Nephron (organoid): ENCODE measurements around the gene MGAT5.
A peak's percentile ranks its signal among the peaks of the same experiment; 100 is the strongest.

Source experiments
- H3K27ac Mint-ChIP-seq, 3 experiments: 2 replicates each; pipeline ENCODE4 v1.8.0; 2020; ENCODE audit warnings: mixed read lengths in 3 of 3, mild to moderate bottlenecking in 2 of 3, moderate library complexity in 1 of 3
- H3K27me3 Mint-ChIP-seq: 2 replicates; pipeline ENCODE4 v1.8.0; 2021; ENCODE audit warnings: low read depth, mild to moderate bottlenecking, moderate library complexity, mixed read lengths
- H3K36me3 Mint-ChIP-seq: 2 replicates; pipeline ENCODE4 v1.8.0; 2020; ENCODE audit warnings: low read depth, mixed read lengths
- H3K4me1 Mint-ChIP-seq: 2 replicates; pipeline ENCODE4 v1.8.0; 2020; ENCODE audit warnings: mixed read lengths
- H3K4me3 Mint-ChIP-seq, 3 experiments: 2 replicates each; pipeline ENCODE4 v1.8.0; 2020; ENCODE audit warnings: mild to moderate bottlenecking in 3 of 3, mixed read lengths in 3 of 3, moderate library complexity in 2 of 3
- H3K9me3 Mint-ChIP-seq: 2 replicates; pipeline ENCODE4 v1.8.0; 2020; ENCODE audit warnings: mixed read lengths
- CTCF ChIP-seq, 3 experiments: fragments of 200-600 bp; sonication (generic); IDR thresholded peaks; one replicate each; pipeline ENCODE4 v1.5.0; 2021; ENCODE audit warnings: antibody characterized with exemption in 3 of 3; ENCODE audit not compliant: unreplicated experiment in 3 of 3

MGAT5 gene

GRCh38 chr2:134314681-134315368 lies 61.0 kb downstream of the MGAT5 start:
- H3K27ac Mint-ChIP-seq: peak overlapping the region; percentile 31 to 40 (median 39)
- no peak for TF ChIP-seq CTCF (IDR thresholded peaks at IDR 0.05; ENCODE audit: unreplicated experiment in 3 of 3)
- H3K27me3 Mint-ChIP-seq: no peaks in the 10 kb centered on the region
- H3K4me3 Mint-ChIP-seq: no peak overlapping the region
- no peaks in the 10 kb centered on the region for H3K9me3 Mint-ChIP-seq
- H3K4me1 Mint-ChIP-seq: peaks cover 66% of the 10 kb centered on the region
- peaks cover 22% of the 10 kb centered on the region for H3K36me3 Mint-ChIP-seq

GRCh38 chr2:134315471-134315870 lies 61.6 kb downstream of the MGAT5 start:
- peaks cover 70% of the 10 kb centered on the region for H3K4me1 Mint-ChIP-seq
- H3K4me3 Mint-ChIP-seq: no peak overlapping the region
- no peaks in the 10 kb centered on the region for H3K27me3 Mint-ChIP-seq
- peaks cover 25% of the 10 kb centered on the region for H3K36me3 Mint-ChIP-seq
- TF ChIP-seq CTCF (IDR thresholded peaks at IDR 0.05; ENCODE audit: unreplicated experiment in 3 of 3): no peak
- no peaks in the 10 kb centered on the region for H3K9me3 Mint-ChIP-seq
- peak overlapping the region in 1 of 3 experiments; percentile 39 for H3K27ac Mint-ChIP-seq

GRCh38 chr2:134319596-134320254 lies 65.9 kb downstream of the MGAT5 start:
- H3K27ac Mint-ChIP-seq: no peak overlapping the region
- no peaks in the 10 kb centered on the region for H3K9me3 Mint-ChIP-seq
- no peak for TF ChIP-seq CTCF (IDR thresholded peaks at IDR 0.05; ENCODE audit: unreplicated experiment in 3 of 3)
- peaks cover 44% of the 10 kb centered on the region for H3K36me3 Mint-ChIP-seq
- H3K4me1 Mint-ChIP-seq: peaks cover 69% of the 10 kb centered on the region
- no peak overlapping the region for H3K4me3 Mint-ChIP-seq
- H3K27me3 Mint-ChIP-seq: peaks cover 4% of the 10 kb centered on the region

- H3K4me1 Mint-ChIP-seq: peaks cover 67% of the 10 kb centered on the region
- no peak overlapping the region for H3K27ac Mint-ChIP-seq
- TF ChIP-seq CTCF (IDR thresholded peaks at IDR 0.05; ENCODE audit: unreplicated experiment in 3 of 3): no peak
- H3K4me3 Mint-ChIP-seq: no peak overlapping the region
- H3K36me3 Mint-ChIP-seq: peaks cover 44% of the 10 kb centered on the region
- no peaks in the 10 kb centered on the region for H3K9me3 Mint-ChIP-seq
- H3K27me3 Mint-ChIP-seq: peaks cover 4% of the 10 kb centered on the region
Measured at GRCh38 chr2:134320930-134321329, 67.1 kb downstream of the MGAT5 start.

GRCh38 chr2:134323777-134324176 lies 69.9 kb downstream of the MGAT5 start:
- peaks cover 31% of the 10 kb centered on the region for H3K36me3 Mint-ChIP-seq
- H3K9me3 Mint-ChIP-seq: no peaks in the 10 kb centered on the region
- no peak overlapping the region for H3K27ac Mint-ChIP-seq
- TF ChIP-seq CTCF (IDR thresholded peaks at IDR 0.05; ENCODE audit: unreplicated experiment in 3 of 3): no peak
- peaks cover 4% of the 10 kb centered on the region for H3K27me3 Mint-ChIP-seq
- no peak overlapping the region for H3K4me3 Mint-ChIP-seq
- H3K4me1 Mint-ChIP-seq: peaks cover 45% of the 10 kb centered on the region

GRCh38 chr2:134324430-134324829 lies 70.6 kb downstream of the MGAT5 start:
- Mint-ChIP-seq H3K27me3 (peaks cover 4% of the 10 kb centered on the region), H3K4me1 (peaks cover 40% of the 10 kb centered on the region), H3K4me3 (no peak overlapping the region), H3K36me3 (peaks cover 25% of the 10 kb centered on the region), H3K27ac (no peak overlapping the region), H3K9me3 (no peaks in the 10 kb centered on the region)
- TF ChIP-seq CTCF (IDR thresholded peaks at IDR 0.05; ENCODE audit: unreplicated experiment in 3 of 3): no peak
